ENCODE data around the gene LRP4. TPM values are rescaled to one million over a fixed set of nuclear protein-coding genes. Genes with fewer than 3 reads are reported as not detected.
A peak's percentile ranks its signal among the peaks of the same experiment; 100 is the strongest.

LRP4 gene
- total and polyA plus RNA-seq, 2 of the 13 experiments (the other 11 are each of a cell fraction or from before 2014, with no cell fraction given), result 4.7 to 13.3 TPM

DNA sequence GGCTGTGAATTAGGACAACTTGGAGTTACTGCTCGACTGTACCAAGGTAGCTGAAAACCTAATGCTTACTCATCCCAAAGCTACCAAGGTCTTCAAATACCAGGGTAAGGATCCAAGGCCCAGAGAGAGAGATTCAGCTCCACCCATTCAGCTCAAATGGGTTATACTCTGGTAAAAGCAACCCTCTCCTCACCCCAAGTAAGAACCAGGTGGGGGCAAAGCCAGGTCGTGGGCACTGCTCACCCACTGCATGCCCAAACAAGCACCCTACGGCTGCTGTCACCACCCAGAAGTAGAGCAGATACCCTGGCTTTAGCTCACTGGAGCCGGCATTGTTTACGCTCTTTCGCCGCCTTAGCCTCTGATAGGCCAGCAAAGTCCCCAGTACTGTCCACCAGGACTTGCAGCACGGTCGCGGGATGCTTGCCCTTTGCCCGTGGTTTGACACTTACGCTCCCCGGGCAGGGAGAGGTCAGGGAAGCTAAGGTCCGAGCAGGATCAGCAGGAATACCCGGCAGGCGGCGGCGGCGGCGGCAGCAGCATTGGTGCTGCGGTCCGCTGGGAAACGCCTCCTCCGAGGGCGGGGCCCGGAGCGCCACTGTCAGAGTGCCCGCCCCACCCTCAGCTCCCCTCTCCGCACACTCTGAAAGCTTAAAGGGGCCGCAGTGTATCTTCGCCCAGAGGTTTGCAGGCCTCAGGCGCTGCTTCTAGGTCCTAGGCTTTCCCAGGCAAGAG lies 91.9 kb downstream of the LRP4 start (continued):
- TF ChIP-seq, protein P1, sequence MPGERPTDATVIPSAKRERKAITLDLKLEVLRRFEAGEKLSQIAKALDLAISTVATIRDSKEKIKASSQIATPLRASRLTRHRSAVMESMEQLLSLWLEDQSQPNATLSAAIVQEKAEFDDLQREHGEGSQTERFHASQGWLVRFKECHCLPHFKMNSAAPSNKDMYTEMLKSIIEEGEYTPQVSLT (CRISPR knock-in tag; IDR thresholded peaks at IDR 0.05; ENCODE audit: borderline replicate concordance, low read depth), result no peak
- TF ChIP-seq ZNF605 (CRISPR knock-in tag; IDR thresholded peaks at IDR 0.05), result no peak
- TF ChIP-seq ZKSCAN5 (CRISPR knock-in tag; IDR thresholded peaks at IDR 0.05), result no peak
- no peak for TF ChIP-seq ZNF329 (CRISPR knock-in tag; IDR thresholded peaks at IDR 0.05; ENCODE audit: low read depth)
- TF ChIP-seq ZNF331 (CRISPR knock-in tag; IDR thresholded peaks at IDR 0.05), result peak; percentile 81
- peak; percentile 79 for TF ChIP-seq NR2F6 (IDR thresholded peaks at IDR 0.05)
- TF ChIP-seq NR2F6 (CRISPR knock-in tag; IDR thresholded peaks at IDR 0.05), result peak; percentile 94
- peak; percentile 57; the same call in 1 of the 2 replicates for TF ChIP-seq BHLHE40 (IDR thresholded peaks at IDR 0.05; ENCODE audit: low read length)
- TF ChIP-seq BRF2 (CRISPR knock-in tag; IDR thresholded peaks at IDR 0.05), result no peak
- no peak for TF ChIP-seq SOX6 (IDR thresholded peaks at IDR 0.05)
- peak; percentile 85 for TF ChIP-seq SOX6 (CRISPR knock-in tag; IDR thresholded peaks at IDR 0.05)
- TF ChIP-seq ZNF205 (CRISPR knock-in tag; IDR thresholded peaks at IDR 0.05), result no peak
- TF ChIP-seq ZNF512 (CRISPR knock-in tag; IDR thresholded peaks at IDR 0.05), result no peak
- TF ChIP-seq POGK (CRISPR knock-in tag; conservative IDR thresholded peaks at IDR 0.05), result peak; percentile 83
- TF ChIP-seq, protein P2, sequence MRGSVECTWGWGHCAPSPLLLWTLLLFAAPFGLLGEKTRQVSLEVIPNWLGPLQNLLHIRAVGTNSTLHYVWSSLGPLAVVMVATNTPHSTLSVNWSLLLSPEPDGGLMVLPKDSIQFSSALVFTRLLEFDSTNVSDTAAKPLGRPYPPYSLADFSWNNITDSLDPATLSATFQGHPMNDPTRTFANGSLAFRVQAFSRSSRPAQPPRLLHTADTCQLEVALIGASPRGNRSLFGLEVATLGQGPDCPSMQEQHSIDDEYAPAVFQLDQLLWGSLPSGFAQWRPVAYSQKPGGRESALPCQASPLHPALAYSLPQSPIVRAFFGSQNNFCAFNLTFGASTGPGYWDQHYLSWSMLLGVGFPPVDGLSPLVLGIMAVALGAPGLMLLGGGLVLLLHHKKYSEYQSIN (CRISPR knock-in tag; IDR thresholded peaks at IDR 0.05; ENCODE audit: borderline replicate concordance), result no peak
- TF ChIP-seq ZNF788 (CRISPR knock-in tag; IDR thresholded peaks at IDR 0.05; ENCODE audit: borderline replicate concordance), result peak; percentile 62; the same call in 1 of the 2 replicates
- TF ChIP-seq HMG20B (CRISPR knock-in tag; conservative IDR thresholded peaks at IDR 0.05), result no peak
- TF ChIP-seq NR2F1 (CRISPR knock-in tag; IDR thresholded peaks at IDR 0.05), result peak; percentile 91 to 93
- peak; percentile 54 for TF ChIP-seq HOXA5 (CRISPR knock-in tag; IDR thresholded peaks at IDR 0.05)
- peak; percentile 34; the same call in 1 of the 2 replicates for TF ChIP-seq MIXL1 (CRISPR knock-in tag; IDR thresholded peaks at IDR 0.05)
- TF ChIP-seq ZNF766 (CRISPR knock-in tag; IDR thresholded peaks at IDR 0.05; ENCODE audit: borderline replicate concordance), result no peak
- TF ChIP-seq TRAFD1 (CRISPR knock-in tag; IDR thresholded peaks at IDR 0.05; ENCODE audit: borderline replicate concordance), result no peak
- peak; percentile 71 for TF ChIP-seq RBM39 (IDR thresholded peaks at IDR 0.05; ENCODE audit: low read depth, low read length, poor library complexity, severe bottlenecking)

Measured in HepG2 (cell line).